MG63 (cell line): ENCODE results near the gene FDCSP. TPM values are rescaled to one million over a fixed set of nuclear protein-coding genes. Genes with fewer than 3 reads are reported as not detected.
"Not testable (repeated sequence)": the region's sequence is repeated elsewhere in the genome, so short reads cannot be mapped to it uniquely, and the experiment has no call there.

Experiments used
- DNase-seq: peaks from one replicate; pipeline ENCODE4 v3.0.0-alpha.2; 2020
- H3K27me3 ChIP-seq: fragments of 250-450 bp; sonication (Bioruptor Pico); 2 replicates; pipeline ENCODE4 v1.5.1; 2020; ENCODE audit warnings: mild to moderate bottlenecking, moderate library complexity
- H3K36me3 ChIP-seq: fragments of 250-450 bp; sonication (Bioruptor Pico); 2 replicates; pipeline ENCODE4 v1.5.1; 2020; ENCODE audit warnings: mild to moderate bottlenecking, moderate library complexity
- H3K4me3 ChIP-seq: fragments of 250-450 bp; sonication (Bioruptor Pico); 2 replicates; pipeline ENCODE4 v1.5.1; 2020; ENCODE audit warnings: mild to moderate bottlenecking, moderate library complexity
- H3K9me3 ChIP-seq: fragments of 250-450 bp; sonication (Bioruptor Pico); 2 replicates; pipeline ENCODE4 v1.5.1; 2020; ENCODE audit warnings: mild to moderate bottlenecking, moderate library complexity
- total RNA-seq: library from RNA; depleted of rRNA; stranded (reverse); fragments of >200 nt; shearing (Covaris generic); gene quantifications from 2 replicates; pipeline ENCODE4 v1.2.3, GENCODE V29; 2014; ENCODE audit warnings: low replicate concordance; rRNA removed

FDCSP gene
- total RNA-seq = not detected in 2 replicates

GRCh38 chr4:70225824-70226223 is at the start of gene FDCSP:
TSS of gene FDCSP (plus strand) at chr4:70226124. CDS start at chr4:70231195, 5,071 bp downstream.
- H3K36me3 ChIP-seq = no peaks in the 10 kb centered on the region
- no peaks in the 10 kb centered on the region for H3K9me3 ChIP-seq
- no peak within 1 kb of the TSS for H3K4me3 ChIP-seq
- no peak for DNase-seq
- H3K27me3 ChIP-seq = no peaks in the 10 kb centered on the region

- no peak overlapping the region for H3K4me3 ChIP-seq
- DNase-seq = no peak
- no peaks in the 10 kb centered on the region for H3K27me3 ChIP-seq
- H3K9me3 ChIP-seq = no peaks in the 10 kb centered on the region
- no peaks in the 10 kb centered on the region for H3K36me3 ChIP-seq
Measured at GRCh38 chr4:70177090-70177489, 48.8 kb upstream of the FDCSP start.

GRCh38 chr4:70178075-70178660 is 47.8 kb upstream of the FDCSP start:
- DNase-seq = no peak
- H3K4me3 ChIP-seq = no peak overlapping the region
- no peaks in the 10 kb centered on the region for H3K36me3 ChIP-seq
- H3K27me3 ChIP-seq = no peaks in the 10 kb centered on the region
- H3K9me3 ChIP-seq = no peaks in the 10 kb centered on the region

- no peak overlapping the region for H3K4me3 ChIP-seq
- H3K27me3 ChIP-seq = no peaks in the 10 kb centered on the region
- no peaks in the 10 kb centered on the region for H3K9me3 ChIP-seq
- no peak for DNase-seq
- H3K36me3 ChIP-seq = no peaks in the 10 kb centered on the region
Measured at GRCh38 chr4:70179811-70180210, 46.1 kb upstream of the FDCSP start.

DNA sequence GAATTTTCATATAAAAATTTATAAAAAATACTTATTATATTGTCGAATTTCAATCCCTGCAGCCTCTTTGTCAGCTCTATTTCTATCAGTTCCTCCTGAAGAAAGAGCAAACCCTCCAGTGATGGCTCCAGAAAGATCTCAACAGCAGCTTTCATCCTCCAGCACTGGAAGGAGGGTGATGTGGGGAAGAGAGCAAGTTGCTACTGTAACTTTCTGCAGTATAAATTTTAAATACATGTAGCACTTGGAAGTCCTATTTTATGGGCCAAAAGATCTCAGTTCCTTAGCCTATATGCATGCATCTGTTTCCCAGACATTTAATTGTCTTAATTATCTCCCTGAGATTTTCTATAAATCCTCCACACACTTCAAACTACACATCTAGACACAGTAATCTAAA is 44.1 kb upstream of the FDCSP start:
- no peaks in the 10 kb centered on the region for H3K9me3 ChIP-seq
- H3K4me3 ChIP-seq = no peak overlapping the region
- DNase-seq = no peak
- no peaks in the 10 kb centered on the region for H3K27me3 ChIP-seq
- no peaks in the 10 kb centered on the region for H3K36me3 ChIP-seq

DNA sequence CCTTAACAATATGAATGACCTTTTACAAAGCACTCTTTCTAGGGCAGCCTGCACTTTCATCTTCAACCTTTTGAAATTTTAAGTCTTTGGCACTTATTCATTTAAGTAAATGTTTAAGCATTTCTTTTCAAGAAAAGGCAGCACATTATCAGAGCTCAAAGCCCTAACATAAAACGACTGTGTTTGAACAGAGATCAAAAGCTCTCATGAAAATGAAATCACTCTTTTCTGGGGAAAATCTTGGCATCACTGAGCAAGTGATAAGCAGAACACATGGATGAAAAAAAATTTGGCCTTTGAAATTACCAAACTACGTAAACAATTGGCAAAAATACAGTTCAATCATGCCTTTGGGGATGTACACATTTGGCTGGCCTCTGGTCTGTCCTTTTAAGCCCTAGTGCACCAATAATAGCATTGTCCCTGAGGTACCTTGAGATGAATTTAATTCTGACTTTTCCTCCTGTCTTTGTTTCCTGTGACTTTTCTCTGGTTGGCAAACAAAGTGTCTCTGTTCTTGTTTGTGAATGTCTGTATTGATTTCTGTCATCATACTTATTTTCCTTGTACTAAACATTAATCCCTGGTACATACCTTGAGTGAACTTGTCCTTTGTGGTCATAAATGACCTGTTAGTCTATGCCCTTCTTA is 43.3 kb upstream of the FDCSP start:
- H3K36me3 ChIP-seq = no peaks in the 10 kb centered on the region
- DNase-seq = no peak
- no peaks in the 10 kb centered on the region for H3K27me3 ChIP-seq
- no peak overlapping the region for H3K4me3 ChIP-seq
- no peaks in the 10 kb centered on the region for H3K9me3 ChIP-seq

GRCh38 chr4:70183168-70183939 is 42.6 kb upstream of the FDCSP start:
- Histone ChIP-seq H3K9me3 (no peaks in the 10 kb centered on the region), H3K27me3 (no peaks in the 10 kb centered on the region), H3K36me3 (no peaks in the 10 kb centered on the region), H3K4me3 (no peak overlapping the region)
- peak; percentile 10 for DNase-seq

- no peak for DNase-seq
- no peaks in the 10 kb centered on the region for H3K27me3 ChIP-seq
Measured at GRCh38 chr4:70183940-70184246, 42.0 kb upstream of the FDCSP start.

DNA sequence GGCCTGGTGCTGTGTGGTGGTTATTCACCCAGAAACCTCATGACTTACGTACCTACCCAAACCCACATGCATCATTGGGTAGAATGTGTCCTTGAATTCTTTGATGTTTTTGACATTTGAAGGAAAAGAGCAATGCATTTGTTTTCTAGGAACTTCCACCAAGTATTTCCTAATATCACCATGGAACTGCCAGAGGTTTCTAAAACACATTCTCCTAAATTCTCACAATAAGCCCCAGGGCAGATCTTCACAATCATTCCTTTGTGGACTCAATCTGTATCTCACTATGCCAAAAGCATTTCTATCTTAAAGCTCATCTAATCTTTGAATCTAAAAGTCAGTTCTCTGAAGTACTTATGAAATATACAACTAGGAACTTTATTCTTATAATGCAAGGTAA is 38.7 kb upstream of the FDCSP start:
- H3K9me3 ChIP-seq = no peaks in the 10 kb centered on the region
- DNase-seq = no peak
- no peaks in the 10 kb centered on the region for H3K27me3 ChIP-seq
- H3K4me3 ChIP-seq = no peak overlapping the region
- no peaks in the 10 kb centered on the region for H3K36me3 ChIP-seq

More at GRCh38 chr4:70183940-70184246, 42.0 kb upstream of the FDCSP start:
- no peaks in the 10 kb centered on the region for H3K36me3 ChIP-seq
- no peak overlapping the region for H3K4me3 ChIP-seq
- no peaks in the 10 kb centered on the region for H3K9me3 ChIP-seq

GRCh38 chr4:70190579-70190978 is 35.3 kb upstream of the FDCSP start:
- H3K4me3 ChIP-seq = no peak overlapping the region
- H3K36me3 ChIP-seq = no peaks in the 10 kb centered on the region
- no peaks in the 10 kb centered on the region for H3K27me3 ChIP-seq
- no peaks in the 10 kb centered on the region for H3K9me3 ChIP-seq
- DNase-seq = no peak

DNA sequence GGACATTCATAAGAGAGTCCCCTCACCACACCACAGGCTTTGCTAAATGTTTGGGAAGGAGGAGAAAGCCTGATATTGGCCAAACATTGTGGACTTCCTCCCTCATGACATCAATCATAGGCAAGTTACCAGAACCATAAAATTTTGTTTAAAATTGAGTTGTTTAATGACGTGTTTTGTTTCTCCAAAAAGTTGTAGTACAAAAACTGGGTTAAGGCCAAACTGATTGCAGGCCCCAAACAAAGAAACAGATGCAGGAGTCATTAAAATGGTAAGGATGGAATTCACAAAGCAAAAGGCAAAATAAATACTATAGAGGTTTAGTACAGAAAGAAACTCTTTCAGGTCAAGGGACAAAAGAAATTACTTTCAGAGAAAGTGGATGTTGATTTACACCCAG is 34.3 kb upstream of the FDCSP start:
- DNase-seq = no peak

GRCh38 chr4:70192895-70193294 is 33.0 kb upstream of the FDCSP start:
- Histone ChIP-seq H3K4me3 (no peak overlapping the region), H3K27me3 (no peaks in the 10 kb centered on the region), H3K9me3 (no peaks in the 10 kb centered on the region), H3K36me3 (no peaks in the 10 kb centered on the region)
- DNase-seq = no peak

More for the DNA sequence above, 34.3 kb upstream of the FDCSP start:
- H3K9me3 ChIP-seq = no peaks in the 10 kb centered on the region
- no peak overlapping the region for H3K4me3 ChIP-seq
- H3K36me3 ChIP-seq = no peaks in the 10 kb centered on the region
- H3K27me3 ChIP-seq = no peaks in the 10 kb centered on the region

- no peak within 1 kb of the TSS for H3K4me3 ChIP-seq
- no peak for DNase-seq
- H3K36me3 ChIP-seq = no peaks in the 10 kb centered on the region
- H3K9me3 ChIP-seq = no peaks in the 10 kb centered on the region
- H3K27me3 ChIP-seq = no peaks in the 10 kb centered on the region
Measured at GRCh38 chr4:70195425-70195824, 30.5 kb upstream of the FDCSP start, which contains the start of gene ODAM. TSS of gene ODAM (plus strand) at chr4:70195725. CDS start at chr4:70196544, 819 bp downstream.

- no peak for DNase-seq
- Histone ChIP-seq H3K27me3 (no peaks in the 10 kb centered on the region), H3K4me3 (no peak overlapping the region), H3K9me3 (no peaks in the 10 kb centered on the region), H3K36me3 (no peaks in the 10 kb centered on the region)
Measured at GRCh38 chr4:70196857-70197256, 29.1 kb upstream of the FDCSP start.

DNA sequence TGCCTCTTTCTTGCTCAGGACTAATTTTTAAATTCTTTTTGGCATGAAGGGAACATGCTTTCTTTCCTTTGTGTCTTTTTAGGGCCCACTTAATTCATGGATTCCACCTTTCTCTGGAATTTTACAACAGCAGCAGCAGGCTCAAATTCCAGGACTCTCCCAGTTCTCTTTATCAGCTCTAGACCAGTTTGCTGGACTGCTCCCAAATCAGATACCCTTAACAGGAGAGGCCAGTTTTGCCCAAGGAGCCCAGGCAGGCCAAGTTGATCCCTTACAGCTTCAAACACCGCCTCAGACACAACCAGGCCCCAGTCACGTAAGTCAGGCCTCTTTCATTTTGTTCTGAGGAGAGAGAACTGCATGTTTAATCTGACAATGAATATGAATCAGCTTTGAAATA is 28.1 kb upstream of the FDCSP start:
- Histone ChIP-seq H3K27me3 (no peaks in the 10 kb centered on the region), H3K4me3 (no peak overlapping the region), H3K9me3 (no peaks in the 10 kb centered on the region), H3K36me3 (no peaks in the 10 kb centered on the region)
- no peak for DNase-seq

DNA sequence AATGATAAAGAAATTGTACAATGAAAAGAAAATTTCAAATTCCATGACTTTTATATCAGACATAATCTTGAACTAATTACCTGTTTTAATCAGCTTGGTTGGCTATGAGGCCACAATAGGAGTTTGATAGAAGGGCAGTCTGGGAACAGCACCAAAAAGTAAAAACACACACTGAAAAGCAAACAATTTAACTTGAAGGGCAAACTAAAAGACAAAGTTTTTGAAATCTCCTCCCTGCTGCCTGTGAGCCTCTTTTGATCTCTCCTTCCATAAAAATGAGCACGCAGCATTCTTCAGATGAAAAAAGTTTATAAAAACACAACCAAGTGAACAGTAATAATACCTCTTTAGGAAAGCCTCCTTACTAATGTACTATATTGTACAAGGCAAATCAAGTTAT is 22.3 kb upstream of the FDCSP start:
- no peak for DNase-seq
- Histone ChIP-seq H3K4me3 (no peak overlapping the region), H3K36me3 (no peaks in the 10 kb centered on the region), H3K9me3 (no peaks in the 10 kb centered on the region), H3K27me3 (no peaks in the 10 kb centered on the region)

DNA sequence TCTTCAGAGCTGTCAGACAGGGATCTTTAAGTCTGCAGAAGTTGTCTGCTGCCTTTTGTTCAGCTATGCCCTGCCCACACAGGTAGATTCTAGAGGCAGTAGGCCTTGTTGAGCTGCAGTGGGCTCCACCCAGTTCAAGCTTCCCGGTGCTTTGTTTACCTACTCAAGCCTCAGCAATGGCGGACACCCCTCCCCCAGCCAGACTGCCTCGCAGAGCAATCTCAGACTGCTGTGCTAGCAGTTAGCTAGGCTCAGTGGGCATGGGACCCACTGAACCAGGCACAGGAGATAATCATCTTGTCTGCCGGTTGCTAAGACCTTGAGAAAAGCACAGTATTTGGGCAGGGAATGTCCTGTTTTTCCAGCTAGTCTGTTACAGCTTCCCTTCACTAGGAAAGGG is 13.2 kb upstream of the FDCSP start:
- H3K27me3 ChIP-seq, H3K36me3 ChIP-seq, H3K4me3 ChIP-seq, H3K9me3 ChIP-seq, DNase-seq: not testable (repeated sequence)

DNA sequence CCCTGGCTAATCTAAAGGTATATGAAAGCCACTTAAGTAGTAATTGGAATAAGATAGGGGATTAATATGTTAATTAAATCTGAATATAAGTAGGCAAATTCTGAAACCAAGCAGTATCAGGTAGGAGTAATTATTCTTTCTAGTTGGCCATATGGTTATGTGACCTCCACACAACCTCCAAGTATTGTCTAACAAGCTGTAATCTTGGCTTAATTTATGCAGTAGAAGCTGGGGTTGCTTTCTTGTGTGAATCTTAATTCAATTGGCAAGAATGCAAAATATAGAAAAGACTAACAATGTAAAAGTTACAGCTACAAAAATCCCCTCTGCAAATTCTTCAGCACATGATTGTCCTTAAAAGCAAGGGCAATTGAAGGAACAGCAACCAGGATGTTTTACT is 9.8 kb upstream of the FDCSP start:
- DNase-seq, H3K4me3 ChIP-seq, H3K27me3 ChIP-seq, H3K36me3 ChIP-seq, H3K9me3 ChIP-seq: not testable (repeated sequence)
